ENCODE measurements around the gene NAXD.

NAXD gene

DNA sequence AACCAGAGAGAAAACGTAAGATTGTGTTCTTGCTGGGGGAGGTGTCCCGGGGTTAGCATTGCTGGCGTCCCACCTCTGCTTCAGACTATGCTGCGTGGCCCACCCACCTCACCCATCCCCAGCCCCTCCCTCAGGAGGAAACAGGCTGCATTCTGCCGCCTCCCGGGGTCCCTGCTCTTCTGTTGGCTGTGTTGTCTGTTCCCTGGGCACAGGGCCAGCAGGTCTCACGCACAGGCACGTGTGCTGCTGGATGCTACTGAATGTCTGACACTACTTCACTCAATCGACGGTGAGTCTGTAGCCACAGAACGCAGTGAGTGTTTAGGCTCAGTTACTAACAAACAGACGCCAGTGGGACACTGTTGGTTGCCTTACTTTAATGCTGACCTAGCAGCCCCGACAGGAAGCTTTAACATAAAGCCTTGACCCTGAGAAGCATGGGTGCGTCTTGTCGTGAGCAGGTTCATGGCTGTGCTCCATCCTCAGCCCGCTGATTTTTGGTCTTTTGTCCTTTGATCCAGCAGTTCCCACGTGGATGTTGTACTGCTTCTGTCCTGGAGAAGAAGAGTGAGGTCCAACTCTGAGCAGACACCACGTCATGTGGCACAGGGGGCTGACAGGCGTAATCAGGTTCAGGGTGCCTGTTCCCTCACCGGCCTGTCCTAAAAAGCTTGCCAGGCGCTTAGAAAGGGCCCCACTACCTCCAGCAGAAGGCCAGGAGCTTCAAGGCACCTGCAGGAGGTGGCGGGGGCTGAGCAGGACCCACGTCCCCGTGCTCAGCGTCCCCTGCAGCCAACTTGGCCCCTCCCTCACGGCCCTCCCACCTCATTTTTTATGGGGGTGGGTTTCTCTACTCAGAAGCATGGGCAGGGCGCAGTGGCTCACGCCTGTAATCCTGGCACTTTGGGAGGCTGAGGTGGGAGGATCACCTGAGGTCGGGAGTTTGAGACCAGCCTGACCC, 26.0 kb downstream of the NAXD start:
- no peaks in the 10 kb centered on the region for H3K9me3 ChIP-seq (replicated peaks; ENCODE audit: low read length)
- peaks cover 16% of the 10 kb centered on the region for H3K4me1 ChIP-seq (ENCODE audit: control insufficient read depth, insufficient read depth, low read length)
- no peak overlapping the region for H3K4me3 ChIP-seq (ENCODE audit: low read length)
- H3K9ac ChIP-seq (ENCODE audit: low read depth, low read length), result no peak overlapping the region
- H3K27me3 ChIP-seq (ENCODE audit: control insufficient read depth, insufficient read depth, low read length), result no peaks in the 10 kb centered on the region
- no peak overlapping the region for H3K4me2 ChIP-seq (ENCODE audit: low read length)
- peaks cover 78% of the 10 kb centered on the region for H3K36me3 ChIP-seq (ENCODE audit: insufficient read depth, low read length)

DNA sequence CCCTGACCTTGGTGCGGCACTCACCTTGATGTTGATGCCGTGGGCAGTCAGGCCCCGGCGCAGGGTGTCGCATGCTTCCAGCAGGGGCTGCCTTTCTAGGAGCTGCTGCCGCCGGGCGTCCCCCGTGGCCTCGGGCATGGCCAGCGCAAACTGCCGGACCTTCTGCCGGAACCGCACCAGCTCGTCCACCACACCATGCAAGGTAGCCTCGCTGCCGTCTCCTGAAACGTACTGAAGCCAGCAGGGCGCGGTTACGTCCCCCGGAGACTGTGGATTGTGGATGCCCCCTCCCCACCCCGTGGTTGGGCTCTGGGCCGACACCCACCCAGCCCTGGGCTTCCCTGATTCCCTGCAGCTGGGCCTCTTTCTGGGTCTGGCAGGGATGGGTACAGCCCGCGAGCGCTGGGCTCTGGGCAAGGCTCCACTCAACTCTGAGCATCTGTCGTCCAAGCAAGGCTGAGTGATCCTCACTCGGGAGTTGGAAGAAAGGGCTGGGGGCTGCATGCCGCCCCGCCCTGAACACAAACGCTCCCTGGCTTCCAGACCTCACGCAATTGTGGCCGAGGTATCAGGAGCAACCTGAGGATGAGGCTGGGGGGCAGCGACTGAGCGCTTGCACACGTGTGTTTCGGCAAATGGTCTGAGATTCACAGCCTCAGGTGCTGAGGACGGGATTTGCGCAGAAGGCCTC, 27.1 kb downstream of the NAXD start:
- H3K9me3 ChIP-seq (replicated peaks; ENCODE audit: low read length), result no peaks in the 10 kb centered on the region
- peaks cover 16% of the 10 kb centered on the region for H3K4me1 ChIP-seq (ENCODE audit: control insufficient read depth, insufficient read depth, low read length)
- H3K9ac ChIP-seq (ENCODE audit: low read depth, low read length), result no peak overlapping the region
- no peak overlapping the region for H3K4me3 ChIP-seq (ENCODE audit: low read length)
- no peaks in the 10 kb centered on the region for H3K27me3 ChIP-seq (ENCODE audit: control insufficient read depth, insufficient read depth, low read length)
- peaks cover 67% of the 10 kb centered on the region for H3K36me3 ChIP-seq (ENCODE audit: insufficient read depth, low read length)
- H3K4me2 ChIP-seq (ENCODE audit: low read length), result no peak overlapping the region

GRCh38 chr13:110643324-110643723, 28.0 kb downstream of the NAXD start:
- H3K4me1 ChIP-seq (ENCODE audit: control insufficient read depth, insufficient read depth, low read length), result peaks cover 16% of the 10 kb centered on the region
- no peaks in the 10 kb centered on the region for H3K9me3 ChIP-seq (replicated peaks; ENCODE audit: low read length)
- H3K36me3 ChIP-seq (ENCODE audit: insufficient read depth, low read length), result peaks cover 60% of the 10 kb centered on the region
- no peak overlapping the region for H3K4me3 ChIP-seq (ENCODE audit: low read length)
- H3K9ac ChIP-seq (ENCODE audit: low read depth, low read length), result no peak overlapping the region
- no peaks in the 10 kb centered on the region for H3K27me3 ChIP-seq (ENCODE audit: control insufficient read depth, insufficient read depth, low read length)
- H3K4me2 ChIP-seq (ENCODE audit: low read length), result no peak overlapping the region

GRCh38 chr13:110643768-110644421, 28.6 kb downstream of the NAXD start:
- Histone ChIP-seq H3K4me3 (ENCODE audit: low read length) (no peak overlapping the region), H3K4me2 (ENCODE audit: low read length) (no peak overlapping the region), H3K4me1 (ENCODE audit: control insufficient read depth, insufficient read depth, low read length) (peaks cover 16% of the 10 kb centered on the region), H3K9ac (ENCODE audit: low read depth, low read length) (no peak overlapping the region), H3K36me3 (ENCODE audit: insufficient read depth, low read length) (peaks cover 54% of the 10 kb centered on the region), H3K27me3 (ENCODE audit: control insufficient read depth, insufficient read depth, low read length) (no peaks in the 10 kb centered on the region), H3K9me3 (replicated peaks; ENCODE audit: low read length) (no peaks in the 10 kb centered on the region)

DNA sequence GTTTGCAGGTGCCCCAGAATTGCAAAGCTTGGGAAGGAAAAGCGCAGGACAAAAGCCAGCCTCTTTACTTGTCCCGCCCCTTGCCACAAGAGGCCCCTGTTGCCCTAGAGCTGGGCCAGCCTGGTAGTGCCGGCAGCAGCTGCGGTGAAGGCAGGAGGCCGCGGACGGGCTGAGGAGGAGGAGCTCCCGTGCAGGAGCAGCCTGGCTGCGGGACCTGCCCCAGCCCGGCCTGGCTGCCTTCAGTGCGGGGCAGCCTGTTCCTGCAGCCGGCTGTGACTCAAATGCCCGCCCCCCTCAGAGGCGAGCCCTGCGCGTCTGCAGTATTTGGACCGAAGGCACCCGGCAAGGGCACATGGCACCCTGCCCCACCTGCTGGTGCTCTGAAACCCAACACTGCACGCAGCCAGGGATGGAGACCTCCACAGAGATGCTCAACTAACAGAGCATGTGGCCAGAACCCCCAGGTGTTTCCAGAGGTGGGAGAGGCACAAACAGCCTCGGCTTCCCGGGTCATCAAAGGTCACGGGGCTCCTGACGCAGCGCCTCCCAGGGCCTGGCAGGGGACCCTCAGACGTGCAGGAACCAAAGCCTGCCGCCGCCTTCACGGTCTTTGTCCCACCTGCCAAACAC, 29.7 kb downstream of the NAXD start:
- Histone ChIP-seq H3K27me3 (ENCODE audit: control insufficient read depth, insufficient read depth, low read length) (no peaks in the 10 kb centered on the region), H3K9me3 (replicated peaks; ENCODE audit: low read length) (no peaks in the 10 kb centered on the region), H3K36me3 (ENCODE audit: insufficient read depth, low read length) (peaks cover 43% of the 10 kb centered on the region), H3K4me2 (ENCODE audit: low read length) (peak overlapping the region; percentile 32), H3K4me1 (ENCODE audit: control insufficient read depth, insufficient read depth, low read length) (peaks cover 16% of the 10 kb centered on the region), H3K4me3 (ENCODE audit: low read length) (no peak overlapping the region), H3K9ac (ENCODE audit: low read depth, low read length) (no peak overlapping the region)

GRCh38 chr13:110645750-110646149, 30.4 kb downstream of the NAXD start:
- Histone ChIP-seq H3K4me3 (ENCODE audit: low read length) (no peak overlapping the region), H3K9ac (ENCODE audit: low read depth, low read length) (no peak overlapping the region), H3K36me3 (ENCODE audit: insufficient read depth, low read length) (peaks cover 41% of the 10 kb centered on the region), H3K4me1 (ENCODE audit: control insufficient read depth, insufficient read depth, low read length) (peaks cover 14% of the 10 kb centered on the region), H3K4me2 (ENCODE audit: low read length) (no peak overlapping the region), H3K27me3 (ENCODE audit: control insufficient read depth, insufficient read depth, low read length) (no peaks in the 10 kb centered on the region), H3K9me3 (replicated peaks; ENCODE audit: low read length) (no peaks in the 10 kb centered on the region)

GRCh38 chr13:110646442-110647364, 31.4 kb downstream of the NAXD start:
- Histone ChIP-seq H3K9me3 (replicated peaks; ENCODE audit: low read length) (no peaks in the 10 kb centered on the region), H3K27me3 (ENCODE audit: control insufficient read depth, insufficient read depth, low read length) (no peaks in the 10 kb centered on the region), H3K36me3 (ENCODE audit: insufficient read depth, low read length) (peaks cover 37% of the 10 kb centered on the region), H3K4me3 (ENCODE audit: low read length) (no peak overlapping the region), H3K4me1 (ENCODE audit: control insufficient read depth, insufficient read depth, low read length) (peaks cover 14% of the 10 kb centered on the region), H3K4me2 (ENCODE audit: low read length) (no peak overlapping the region), H3K9ac (ENCODE audit: low read depth, low read length) (no peak overlapping the region)

DNA sequence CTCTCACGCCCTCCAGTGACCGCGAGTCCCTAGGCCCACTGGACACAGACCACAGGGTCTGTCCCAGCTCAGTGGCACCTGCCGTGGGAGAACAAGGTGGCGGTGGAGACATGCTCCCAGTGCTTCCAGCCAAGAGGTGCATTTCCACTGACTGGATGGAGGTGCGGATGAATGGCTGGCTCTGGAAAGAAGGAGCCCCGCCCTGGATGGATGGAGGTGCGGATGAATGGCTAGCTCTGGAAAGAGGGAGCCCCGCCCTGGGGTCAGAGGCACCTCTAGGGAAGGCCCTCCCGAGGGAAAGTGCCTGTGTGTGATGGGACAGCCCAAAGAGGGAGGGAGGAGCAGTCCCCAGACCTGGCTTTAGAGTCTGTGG, 32.0 kb downstream of the NAXD start:
- Histone ChIP-seq H3K4me3 (ENCODE audit: low read length) (no peak overlapping the region), H3K9me3 (replicated peaks; ENCODE audit: low read length) (no peaks in the 10 kb centered on the region), H3K4me1 (ENCODE audit: control insufficient read depth, insufficient read depth, low read length) (peaks cover 14% of the 10 kb centered on the region), H3K36me3 (ENCODE audit: insufficient read depth, low read length) (peaks cover 38% of the 10 kb centered on the region), H3K27me3 (ENCODE audit: control insufficient read depth, insufficient read depth, low read length) (no peaks in the 10 kb centered on the region), H3K4me2 (ENCODE audit: low read length) (no peak overlapping the region), H3K9ac (ENCODE audit: low read depth, low read length) (no peak overlapping the region)

DNA sequence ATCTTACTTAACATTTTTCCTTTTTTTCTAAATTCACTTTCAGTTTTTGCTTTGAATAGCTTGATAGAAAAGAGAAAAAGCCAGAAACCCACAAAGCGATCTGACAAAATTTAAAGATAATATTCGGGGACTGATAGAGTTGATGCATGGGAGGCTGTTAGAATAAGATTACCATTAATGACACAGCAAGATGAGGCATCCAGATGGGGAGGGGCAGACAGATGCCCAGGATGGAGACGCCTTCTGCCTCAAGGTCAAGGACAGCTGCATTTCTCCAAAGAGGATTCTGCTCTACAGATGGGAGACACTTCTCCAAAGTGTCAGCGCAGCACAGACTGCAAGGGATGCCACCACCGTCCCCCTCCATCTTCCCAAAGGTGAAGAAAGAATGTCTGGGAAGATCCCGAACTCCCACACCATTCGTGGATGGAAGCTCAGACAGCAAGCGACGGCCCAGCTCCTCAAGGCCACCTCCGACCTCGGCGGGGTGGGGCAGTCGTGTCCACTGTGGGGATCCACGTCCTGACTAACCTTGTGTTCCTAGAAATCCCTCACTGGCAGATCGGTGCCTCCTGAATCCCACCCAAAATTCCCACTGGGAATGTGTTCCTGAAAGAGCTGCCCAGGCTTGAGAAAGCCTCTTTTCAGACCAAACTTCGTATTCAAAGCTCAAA, 32.9 kb downstream of the NAXD start:
- H3K36me3 ChIP-seq (ENCODE audit: insufficient read depth, low read length), result peaks cover 37% of the 10 kb centered on the region
- H3K9ac ChIP-seq (ENCODE audit: low read depth, low read length), result no peak overlapping the region
- no peak overlapping the region for H3K4me3 ChIP-seq (ENCODE audit: low read length)
- H3K4me2 ChIP-seq (ENCODE audit: low read length), result no peak overlapping the region
- H3K4me1 ChIP-seq (ENCODE audit: control insufficient read depth, insufficient read depth, low read length), result peaks cover 14% of the 10 kb centered on the region
- H3K9me3 ChIP-seq (replicated peaks; ENCODE audit: low read length), result no peaks in the 10 kb centered on the region
- H3K27me3 ChIP-seq (ENCODE audit: control insufficient read depth, insufficient read depth, low read length), result no peaks in the 10 kb centered on the region

GRCh38 chr13:110648848-110649421, 33.6 kb downstream of the NAXD start:
- no peak overlapping the region for H3K9ac ChIP-seq (ENCODE audit: low read depth, low read length)
- peaks cover 14% of the 10 kb centered on the region for H3K4me1 ChIP-seq (ENCODE audit: control insufficient read depth, insufficient read depth, low read length)
- peaks cover 37% of the 10 kb centered on the region for H3K36me3 ChIP-seq (ENCODE audit: insufficient read depth, low read length)

More at GRCh38 chr13:110648848-110649421, 33.6 kb downstream of the NAXD start:
- no peak overlapping the region for H3K4me2 ChIP-seq (ENCODE audit: low read length)
- H3K9me3 ChIP-seq (replicated peaks; ENCODE audit: low read length), result no peaks in the 10 kb centered on the region
- no peak overlapping the region for H3K4me3 ChIP-seq (ENCODE audit: low read length)
- H3K27me3 ChIP-seq (ENCODE audit: control insufficient read depth, insufficient read depth, low read length), result no peaks in the 10 kb centered on the region
